ENCODE results near the gene ADRA2A.

ADRA2A gene

DNA sequence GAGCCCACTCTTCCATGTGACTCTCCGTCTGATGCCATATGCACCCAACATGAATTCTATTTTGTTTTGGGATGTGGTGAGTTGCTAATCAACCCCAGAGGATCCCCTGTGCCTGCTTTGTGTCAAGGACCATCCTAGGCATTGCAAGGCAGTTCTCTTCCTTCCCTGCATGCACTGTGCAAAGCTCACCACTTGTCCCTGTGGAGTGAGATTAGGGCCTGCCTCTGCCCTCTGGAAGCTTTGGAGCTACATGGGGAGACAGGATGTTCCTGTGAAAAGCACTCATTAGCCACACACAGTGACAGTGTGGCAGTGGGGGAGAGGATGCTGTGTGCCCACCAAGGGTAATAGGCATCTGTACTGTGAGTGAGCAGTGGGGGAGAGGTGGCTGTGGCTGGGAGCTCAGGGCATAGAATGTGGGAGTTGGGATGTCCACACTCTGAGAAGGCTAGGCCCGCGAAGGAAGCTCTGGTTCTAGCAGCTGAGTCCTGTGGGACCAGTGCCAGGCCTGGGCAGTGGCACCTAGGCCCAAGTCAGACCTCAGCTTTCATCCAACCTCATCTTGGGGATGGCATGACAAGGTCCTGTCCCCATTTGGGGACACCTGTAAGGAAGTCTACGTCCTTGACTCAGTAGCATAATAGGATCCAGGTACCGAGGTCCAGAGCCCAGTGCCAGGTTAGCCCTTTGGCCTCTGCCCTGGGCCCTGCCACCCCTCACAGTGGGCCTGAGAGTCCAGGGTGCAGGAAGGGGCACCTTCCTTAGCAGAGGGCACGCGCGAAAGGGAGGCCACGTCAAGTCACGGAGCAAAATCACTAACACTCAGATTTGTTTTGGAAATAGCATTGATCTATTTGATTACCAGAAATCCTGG is 6.6 kb downstream of the ADRA2A start:
- no peak for DNase-seq

- DNase-seq: no peak
Measured at GRCh38 chr10:111084366-111085255, 7.8 kb downstream of the ADRA2A start.

GRCh38 chr10:111085690-111086353 is 9.0 kb downstream of the ADRA2A start:
- DNase-seq: no peak

DNA sequence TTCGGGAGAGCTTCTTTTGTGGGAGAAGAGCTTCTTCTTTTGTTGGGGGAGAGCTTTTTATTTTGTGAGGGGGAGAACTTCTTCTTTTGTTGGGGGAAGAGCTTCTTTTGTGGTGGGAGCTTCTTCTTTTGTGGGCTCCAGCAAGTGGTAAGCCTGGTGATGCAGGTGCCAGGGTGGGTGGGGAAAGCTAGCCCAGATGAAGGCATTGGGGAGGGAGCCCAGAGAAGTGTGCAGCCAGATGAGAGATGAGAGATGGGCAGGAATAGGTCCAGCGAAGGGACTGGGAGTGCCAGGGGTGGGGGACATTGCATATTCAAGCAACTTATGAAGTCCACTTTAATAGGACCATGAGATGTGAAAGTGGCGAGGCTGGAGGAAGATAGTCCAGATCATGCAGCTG is 9.7 kb downstream of the ADRA2A start:
- no peak for DNase-seq

- DNase-seq: no peak
Measured at GRCh38 chr10:111087331-111087756, 10.5 kb downstream of the ADRA2A start.

- no peak for DNase-seq
Measured at GRCh38 chr10:111087968-111088505, 11.2 kb downstream of the ADRA2A start.

- DNase-seq: no peak
Measured at GRCh38 chr10:111089293-111089692, 12.5 kb downstream of the ADRA2A start.

GRCh38 chr10:111091833-111092232 is 15.0 kb downstream of the ADRA2A start:
- DNase-seq: no peak

DNA sequence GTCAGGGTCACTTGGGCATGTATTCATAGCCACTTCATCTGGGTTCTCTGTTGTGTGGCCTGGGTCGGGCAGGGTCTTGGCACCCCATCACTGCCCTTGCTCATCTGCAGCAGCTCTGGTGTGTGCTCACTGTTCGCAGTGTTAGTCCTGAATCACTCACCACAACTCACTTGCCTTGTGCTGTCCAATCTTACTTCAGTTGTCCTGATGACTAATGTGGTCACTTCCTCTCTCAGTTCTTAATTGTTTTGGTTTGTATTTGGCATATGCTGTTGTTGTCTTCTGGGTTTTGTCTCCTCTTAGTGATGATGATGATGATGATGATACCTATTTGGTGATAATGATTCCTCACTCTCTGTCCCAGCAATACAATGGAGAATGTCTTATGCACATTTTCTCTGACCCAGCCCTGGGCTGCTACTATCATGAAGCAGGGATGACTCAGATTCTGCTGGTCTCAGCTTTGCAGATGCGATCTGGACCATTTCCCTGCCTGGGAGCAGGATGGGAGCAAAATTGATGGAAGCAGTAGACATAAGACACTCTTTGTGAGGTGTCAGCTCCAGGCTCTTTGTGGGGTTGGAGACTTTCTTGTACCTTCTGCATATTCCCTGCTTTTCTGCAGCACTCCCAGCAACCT is 17.0 kb downstream of the ADRA2A start:
- no peak for DNase-seq

GRCh38 chr10:111098679-111099437 is 22.0 kb downstream of the ADRA2A start:
- no peak for DNase-seq

- no peak for DNase-seq
Measured at GRCh38 chr10:111100198-111100597, 23.4 kb downstream of the ADRA2A start.

DNA sequence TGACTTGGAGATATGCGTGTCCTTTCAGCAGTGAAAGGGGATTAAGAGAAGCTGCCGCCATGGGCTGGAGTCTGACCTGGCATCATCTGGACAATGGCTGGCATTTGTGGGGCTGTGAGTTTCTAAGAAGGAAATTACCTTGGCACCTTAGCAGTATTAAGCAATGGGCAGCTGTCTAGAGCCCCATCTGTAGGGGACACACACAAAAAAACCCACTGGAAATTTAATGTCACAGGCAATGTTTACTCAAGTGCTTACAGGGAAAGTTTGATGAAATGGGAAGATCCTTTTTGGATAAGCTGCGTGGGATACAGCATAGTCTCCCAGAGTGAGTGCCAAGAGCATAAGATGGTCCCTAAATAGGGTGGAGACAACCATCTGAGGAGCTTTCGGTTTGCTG is 25.0 kb downstream of the ADRA2A start:
- DNase-seq: no peak

GRCh38 chr10:111102359-111102837 is 25.6 kb downstream of the ADRA2A start:
- DNase-seq: no peak

- DNase-seq: no peak
Measured at GRCh38 chr10:111103196-111103840, 26.5 kb downstream of the ADRA2A start.

- no peak for DNase-seq
Measured at GRCh38 chr10:111104811-111105210, 28.0 kb downstream of the ADRA2A start.

DNA sequence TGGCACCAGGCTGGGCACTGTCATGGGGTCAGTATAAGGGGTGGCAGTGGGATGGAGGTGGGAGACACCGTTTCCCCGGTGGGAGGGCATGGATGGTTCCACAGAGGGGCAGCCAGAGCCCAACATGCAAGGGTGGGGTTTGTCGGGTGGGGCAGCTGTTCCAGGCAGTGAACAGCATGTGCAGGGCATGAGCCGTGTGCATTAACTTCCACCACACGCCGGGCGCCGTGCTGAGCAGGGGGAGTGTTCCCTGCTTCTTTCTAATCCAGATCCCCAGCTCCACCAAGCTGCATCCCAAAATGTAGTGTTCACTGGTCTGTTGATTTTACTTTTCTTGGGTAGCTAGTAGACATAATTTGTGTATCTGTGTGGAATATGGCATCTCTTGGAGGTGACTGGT is 29.3 kb downstream of the ADRA2A start:
- DNase-seq: no peak

DNA sequence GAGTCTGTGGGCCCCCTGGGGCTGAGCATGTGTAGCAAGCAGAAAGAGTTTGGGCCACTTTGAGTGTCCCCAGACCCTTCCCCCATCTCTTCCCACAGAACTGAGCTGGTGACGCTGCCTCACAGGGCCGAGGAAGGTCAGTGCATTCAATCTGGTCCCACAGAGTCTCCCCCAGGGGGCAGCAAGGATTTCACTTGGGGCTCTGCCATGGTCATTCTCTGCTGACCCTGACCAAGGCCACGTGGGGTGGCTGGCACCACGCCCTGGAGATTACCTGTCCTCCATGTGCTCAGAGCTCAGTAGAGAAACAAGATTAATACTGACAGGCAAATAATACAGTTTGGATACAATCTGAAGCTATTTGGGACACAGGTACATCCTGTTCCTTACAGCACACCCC is 30.2 kb downstream of the ADRA2A start:
- no peak for DNase-seq

- DNase-seq: no peak
Measured at GRCh38 chr10:111107846-111108245, 31.0 kb downstream of the ADRA2A start.

GRCh38 chr10:111108441-111108840 is 31.6 kb downstream of the ADRA2A start:
- DNase-seq: no peak

DNA sequence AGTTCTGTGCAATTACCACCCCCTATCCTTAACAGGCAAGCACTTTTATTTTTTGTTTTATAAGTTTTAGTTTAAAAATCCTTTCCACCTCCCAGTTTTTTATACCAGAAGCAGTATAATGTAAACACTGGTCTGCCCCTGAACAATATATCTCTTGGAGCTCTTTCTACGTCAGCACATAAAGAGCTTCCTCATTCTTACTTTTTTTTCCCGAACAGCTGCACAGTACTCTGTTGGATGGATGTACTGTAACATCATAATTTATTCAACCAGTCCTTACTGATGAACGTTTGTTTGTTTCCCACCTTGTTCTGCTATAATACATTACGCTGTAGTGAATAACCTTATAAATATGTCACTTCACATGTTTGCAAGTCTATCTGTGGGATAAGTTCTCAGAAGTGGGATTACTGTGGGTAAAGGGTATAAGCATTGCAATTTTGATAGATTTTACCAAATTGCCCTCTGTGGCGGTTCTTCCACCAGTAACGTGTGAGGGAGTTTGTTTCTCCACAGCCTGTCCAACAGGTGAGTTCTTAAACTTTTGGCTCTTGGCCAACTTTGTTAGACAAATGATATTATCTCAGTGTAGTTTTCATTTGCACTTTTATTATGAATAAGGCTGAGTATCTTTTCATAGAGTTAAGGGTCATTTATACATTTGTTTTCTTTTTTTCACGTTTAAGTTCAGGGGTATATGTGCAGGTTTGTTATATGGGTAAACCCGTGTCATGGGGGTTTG is 32.8 kb downstream of the ADRA2A start:
- DNase-seq: no peak

Measured in fibroblast of skin of scalp (primary cell).